Measurements from ENCODE around the gene PRRX2.
"Not testable (repeated sequence)": the region's sequence is repeated elsewhere in the genome, so short reads cannot be mapped to it uniquely, and the experiment has no call there.

PRRX2 gene

GRCh38 chr9:129655154-129655553 lies 10.3 kb upstream of the PRRX2 start:
- DNase-seq = no peak

- DNase-seq = no peak
These were observed 9.8 kb upstream of the PRRX2 start for GRCh38 chr9:129655696-129656095.

- no peak for DNase-seq
These were observed 8.6 kb upstream of the PRRX2 start for GRCh38 chr9:129656795-129657390.

GRCh38 chr9:129661029-129661428 lies 4.4 kb upstream of the PRRX2 start:
- no peak for DNase-seq

GRCh38 chr9:129662239-129662638 lies 3.2 kb upstream of the PRRX2 start:
- DNase-seq = not testable (repeated sequence)

- no peak for DNase-seq
These were observed 580 bp upstream of the PRRX2 start for GRCh38 chr9:129664746-129665388.

GRCh38 chr9:129665814-129666520 lies 520 bp downstream of the PRRX2 start:
- DNase-seq = no peak

- DNase-seq = no peak
These were observed 1.1 kb downstream of the PRRX2 start for GRCh38 chr9:129666575-129666974.

GRCh38 chr9:129667378-129667777 lies 1.9 kb downstream of the PRRX2 start:
- no peak for DNase-seq

- no peak for DNase-seq
These were observed 2.4 kb downstream of the PRRX2 start for GRCh38 chr9:129667850-129668249.

- DNase-seq = no peak
These were observed 3.8 kb downstream of the PRRX2 start for GRCh38 chr9:129669141-129669718.

- DNase-seq = no peak
These were observed 4.5 kb downstream of the PRRX2 start for GRCh38 chr9:129669946-129670345.

GRCh38 chr9:129671065-129671464 lies 5.6 kb downstream of the PRRX2 start:
- DNase-seq = no peak

- DNase-seq = no peak
These were observed 6.1 kb downstream of the PRRX2 start for GRCh38 chr9:129671519-129671918.

GRCh38 chr9:129672702-129673101 lies 7.3 kb downstream of the PRRX2 start:
- no peak for DNase-seq

GRCh38 chr9:129673602-129674001 lies 8.2 kb downstream of the PRRX2 start:
- DNase-seq = no peak

GRCh38 chr9:129674229-129674628 lies 8.8 kb downstream of the PRRX2 start:
- DNase-seq = no peak

GRCh38 chr9:129675620-129676019 lies 10.2 kb downstream of the PRRX2 start:
- no peak for DNase-seq

GRCh38 chr9:129676287-129676686 lies 10.8 kb downstream of the PRRX2 start:
- DNase-seq = no peak

- no peak for DNase-seq
These were observed 11.5 kb downstream of the PRRX2 start for GRCh38 chr9:129676975-129677374.

GRCh38 chr9:129677456-129677855 lies 12.0 kb downstream of the PRRX2 start:
- no peak for DNase-seq

GRCh38 chr9:129678844-129679243 lies 13.4 kb downstream of the PRRX2 start:
- no peak for DNase-seq

GRCh38 chr9:129679537-129679936 lies 14.1 kb downstream of the PRRX2 start:
- DNase-seq = no peak

- DNase-seq = no peak
These were observed 16.5 kb downstream of the PRRX2 start for GRCh38 chr9:129681924-129682323.

All from NCI-H1930 (cell line).